NT2/D1 (cell line): ENCODE measurements around the gene CDC42EP5.

Experiments
- DNase-seq: peaks from one replicate; pipeline ENCODE4 v3.0.0-alpha.2; 2011; ENCODE audit warnings: low read depth, low spot score
- H3K27me3 ChIP-seq: 2 replicates; pipeline ENCODE4 v1.6.0; 2011; ENCODE audit warnings: mild to moderate bottlenecking; ENCODE audit not compliant: insufficient read length, insufficient read depth
- H3K36me3 ChIP-seq: 2 replicates; pipeline ENCODE4 v1.6.1; 2011; ENCODE audit warnings: mild to moderate bottlenecking, low read length, mixed read lengths; ENCODE audit not compliant: insufficient read depth, insufficient read length
- H3K4me1 ChIP-seq: 2 replicates; pipeline ENCODE4 v1.5.1; 2011; ENCODE audit not compliant: insufficient read depth, insufficient read length
- H3K4me3 ChIP-seq: 2 replicates; pipeline ENCODE4 v1.5.1; 2011; ENCODE audit warnings: low read depth; ENCODE audit not compliant: insufficient read length
- H3K9ac ChIP-seq: 2 replicates; pipeline ENCODE4 v1.6.0; 2011; ENCODE audit warnings: low read depth; ENCODE audit not compliant: insufficient read length
- H3K9me3 ChIP-seq: 2 replicates; pipeline ENCODE4 v1.5.1; 2011; ENCODE audit warnings: mild to moderate bottlenecking, low read length; ENCODE audit not compliant: insufficient read depth
- SUZ12 ChIP-seq: IDR thresholded peaks from 2 replicates; pipeline ENCODE4 v1.6.1; 2011; ENCODE audit not compliant: insufficient read length, insufficient read depth; ENCODE audit errors: extremely low read depth
- YY1 ChIP-seq: IDR thresholded peaks from 2 replicates; pipeline ENCODE4 v1.6.1; 2011; ENCODE audit not compliant: insufficient read length, insufficient read depth
- ZNF274 ChIP-seq: IDR thresholded peaks from 2 replicates; pipeline ENCODE4 v1.6.1; 2011; ENCODE audit warnings: mild to moderate bottlenecking, low read depth, low read length

The CDC42EP5 gene

GRCh38 chr19:54429545-54430227 is 43.4 kb downstream of the CDC42EP5 start:
- Histone ChIP-seq H3K9ac (peak overlapping the region; percentile 61), H3K9me3 (no peaks in the 10 kb centered on the region), H3K4me1 (peaks cover 13% of the 10 kb centered on the region), H3K4me3 (no peak overlapping the region), H3K27me3 (no peaks in the 10 kb centered on the region), H3K36me3 (no peaks in the 10 kb centered on the region)
- no peak for DNase-seq
- TF ChIP-seq YY1 (no peak), ZNF274 (no peak), SUZ12 (no peak)

DNA sequence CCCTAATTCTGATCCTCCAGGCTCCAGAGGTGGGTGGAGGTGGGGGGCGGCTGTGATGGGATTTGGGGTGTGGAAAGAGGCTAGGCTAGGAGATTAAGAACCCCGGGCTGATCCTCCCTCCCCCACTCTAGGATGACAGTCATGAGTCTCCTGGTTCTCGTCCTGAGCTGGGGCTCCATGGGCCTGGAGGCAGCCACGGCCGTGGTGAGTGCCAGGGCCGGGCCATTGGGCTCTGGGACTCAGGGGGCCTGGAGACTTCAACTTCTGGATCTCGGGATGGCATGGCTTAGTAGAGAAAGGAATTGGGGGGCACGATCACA is 44.0 kb downstream of the CDC42EP5 start:
- Histone ChIP-seq H3K9ac (no peak overlapping the region), H3K27me3 (peaks cover 3% of the 10 kb centered on the region), H3K4me1 (peaks cover 13% of the 10 kb centered on the region), H3K4me3 (no peak overlapping the region), H3K9me3 (no peaks in the 10 kb centered on the region), H3K36me3 (no peaks in the 10 kb centered on the region)
- DNase-seq, result no peak
- TF ChIP-seq SUZ12 (no peak), YY1 (no peak), ZNF274 (no peak)

GRCh38 chr19:54428323-54429175 is 44.5 kb downstream of the CDC42EP5 start:
- Histone ChIP-seq H3K9ac (no peak overlapping the region), H3K4me3 (no peak overlapping the region), H3K4me1 (peaks cover 13% of the 10 kb centered on the region), H3K36me3 (no peaks in the 10 kb centered on the region), H3K9me3 (no peaks in the 10 kb centered on the region), H3K27me3 (peaks cover 4% of the 10 kb centered on the region)
- TF ChIP-seq SUZ12 (no peak), YY1 (no peak), ZNF274 (no peak)
- DNase-seq, result no peak

DNA sequence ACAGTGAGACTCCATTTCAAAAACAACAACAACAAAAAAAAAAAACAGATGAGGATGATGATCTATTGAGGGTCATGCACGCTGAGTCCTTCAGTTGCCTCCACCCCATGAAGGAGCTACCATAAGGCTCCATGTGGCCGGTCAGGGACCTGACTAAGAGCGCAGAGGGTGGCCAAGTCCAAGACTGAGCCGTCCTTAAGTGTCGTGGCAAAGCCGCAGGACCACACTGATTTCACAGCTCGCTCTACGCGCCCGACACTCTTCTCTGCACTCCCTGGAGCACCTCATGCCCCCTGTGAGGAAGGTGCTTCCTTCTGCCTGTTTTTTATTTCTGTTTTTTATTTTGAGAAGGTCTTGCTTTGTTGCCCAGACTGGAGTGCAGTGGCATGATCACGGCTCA is 45.5 kb downstream of the CDC42EP5 start:
- H3K27me3 ChIP-seq, result peaks cover 4% of the 10 kb centered on the region
- no peak for TF ChIP-seq ZNF274
- TF ChIP-seq YY1, result no peak
- TF ChIP-seq SUZ12, result no peak
- H3K36me3 ChIP-seq, result no peaks in the 10 kb centered on the region
- H3K9me3 ChIP-seq, result no peaks in the 10 kb centered on the region
- no peak overlapping the region for H3K4me3 ChIP-seq
- no peak for DNase-seq
- H3K4me1 ChIP-seq, result peaks cover 13% of the 10 kb centered on the region
- no peak overlapping the region for H3K9ac ChIP-seq

DNA sequence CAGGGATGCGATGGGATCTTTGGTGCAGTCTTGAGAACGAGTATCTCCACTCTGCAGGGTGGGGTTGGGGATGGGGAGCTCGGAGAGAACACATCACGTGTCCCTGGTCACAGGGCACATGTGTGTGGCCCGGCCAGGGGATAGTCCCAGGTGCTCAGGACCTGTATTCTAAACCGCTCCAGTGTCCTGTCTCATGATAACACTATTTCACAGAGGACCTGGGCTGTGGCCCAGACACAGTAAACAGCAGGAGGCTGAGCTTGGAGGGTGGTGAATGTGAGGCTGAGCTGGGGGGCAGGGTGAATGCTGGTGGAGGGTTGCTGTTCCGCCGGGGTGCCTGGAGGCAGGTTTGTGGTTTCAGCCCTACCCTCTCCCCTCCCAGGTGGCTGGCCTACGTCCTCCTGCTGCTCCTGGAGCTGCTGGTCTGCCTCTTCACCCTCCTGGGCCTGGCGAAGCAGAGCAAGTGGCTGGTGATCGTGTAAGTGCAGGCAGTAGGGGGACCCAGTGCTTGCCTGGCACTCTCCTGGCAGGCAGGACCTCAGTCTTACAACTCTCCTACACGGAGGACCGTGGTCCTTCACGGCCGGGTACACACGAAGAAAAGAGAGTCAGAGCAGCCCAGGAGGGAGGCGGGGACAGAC is 46.7 kb downstream of the CDC42EP5 start:
- peaks cover 4% of the 10 kb centered on the region for H3K27me3 ChIP-seq
- no peaks in the 10 kb centered on the region for H3K36me3 ChIP-seq
- peak overlapping the region; percentile 2 for H3K9ac ChIP-seq
- no peaks in the 10 kb centered on the region for H3K9me3 ChIP-seq
- no peak for DNase-seq
- peaks cover 23% of the 10 kb centered on the region for H3K4me1 ChIP-seq
- TF ChIP-seq ZNF274, result no peak
- no peak for TF ChIP-seq SUZ12
- TF ChIP-seq YY1, result no peak
- no peak overlapping the region for H3K4me3 ChIP-seq

- no peak for TF ChIP-seq YY1
- no peak for TF ChIP-seq SUZ12
- TF ChIP-seq ZNF274, result no peak
- DNase-seq, result no peak
- H3K27me3 ChIP-seq, result peaks cover 4% of the 10 kb centered on the region
- H3K4me1 ChIP-seq, result peaks cover 26% of the 10 kb centered on the region
- no peaks in the 10 kb centered on the region for H3K36me3 ChIP-seq
- H3K9ac ChIP-seq, result no peak overlapping the region
- H3K4me3 ChIP-seq, result no peak overlapping the region
- no peaks in the 10 kb centered on the region for H3K9me3 ChIP-seq
These were observed 47.7 kb downstream of the CDC42EP5 start for GRCh38 chr19:54425382-54425723.

- no peak for TF ChIP-seq YY1
- Histone ChIP-seq H3K27me3 (peaks cover 4% of the 10 kb centered on the region), H3K9me3 (no peaks in the 10 kb centered on the region), H3K36me3 (no peaks in the 10 kb centered on the region), H3K4me3 (no peak overlapping the region), H3K9ac (no peak overlapping the region), H3K4me1 (peaks cover 22% of the 10 kb centered on the region)
- no peak for DNase-seq
These were observed 48.3 kb downstream of the CDC42EP5 start for GRCh38 chr19:54424660-54425381.
